Measurements from ENCODE around the gene LCT.
A peak's percentile ranks its signal among the peaks of the same experiment; 100 is the strongest.

DNA sequence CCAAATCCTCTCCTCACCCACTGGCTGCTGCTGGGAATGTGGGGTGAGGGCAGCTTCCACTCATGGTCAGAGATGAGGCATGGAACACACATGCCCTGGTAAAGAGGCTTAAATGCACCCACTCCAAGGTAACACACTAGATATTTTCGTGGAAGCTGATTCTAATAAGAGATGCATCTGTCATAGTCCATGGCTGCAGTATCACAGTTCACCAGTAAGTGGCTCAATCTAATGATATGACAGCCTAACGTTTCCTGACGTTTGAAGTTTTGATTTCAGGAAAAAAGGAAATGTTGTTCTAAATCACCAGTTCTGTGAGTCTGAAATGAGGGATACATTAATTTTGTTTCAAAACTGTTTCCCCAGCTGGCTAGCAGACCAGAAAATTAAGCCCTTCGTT, 38.2 kb downstream of the LCT start:
- TF ChIP-seq, protein P1, sequence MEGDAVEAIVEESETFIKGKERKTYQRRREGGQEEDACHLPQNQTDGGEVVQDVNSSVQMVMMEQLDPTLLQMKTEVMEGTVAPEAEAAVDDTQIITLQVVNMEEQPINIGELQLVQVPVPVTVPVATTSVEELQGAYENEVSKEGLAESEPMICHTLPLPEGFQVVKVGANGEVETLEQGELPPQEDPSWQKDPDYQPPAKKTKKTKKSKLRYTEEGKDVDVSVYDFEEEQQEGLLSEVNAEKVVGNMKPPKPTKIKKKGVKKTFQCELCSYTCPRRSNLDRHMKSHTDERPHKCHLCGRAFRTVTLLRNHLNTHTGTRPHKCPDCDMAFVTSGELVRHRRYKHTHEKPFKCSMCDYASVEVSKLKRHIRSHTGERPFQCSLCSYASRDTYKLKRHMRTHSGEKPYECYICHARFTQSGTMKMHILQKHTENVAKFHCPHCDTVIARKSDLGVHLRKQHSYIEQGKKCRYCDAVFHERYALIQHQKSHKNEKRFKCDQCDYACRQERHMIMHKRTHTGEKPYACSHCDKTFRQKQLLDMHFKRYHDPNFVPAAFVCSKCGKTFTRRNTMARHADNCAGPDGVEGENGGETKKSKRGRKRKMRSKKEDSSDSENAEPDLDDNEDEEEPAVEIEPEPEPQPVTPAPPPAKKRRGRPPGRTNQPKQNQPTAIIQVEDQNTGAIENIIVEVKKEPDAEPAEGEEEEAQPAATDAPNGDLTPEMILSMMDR (conservative IDR thresholded peaks at IDR 0.05; ENCODE audit: low read depth in 2 of 2): peak in 1 of 2 experiments; percentile 26; a peak in 3 of 4 replicates
- TF ChIP-seq JUNB (IDR thresholded peaks at IDR 0.05; ENCODE audit: unreplicated experiment) (no peak), ZNF114 (CRISPR knock-in tag; IDR thresholded peaks at IDR 0.05) (no peak), POLR2AphosphoS5 (IDR thresholded peaks at IDR 0.05; ENCODE audit: low read depth) (no peak), NANOG (IDR thresholded peaks at IDR 0.05; ENCODE audit: borderline replicate concordance) (no peak), EZH2phosphoT487 (IDR thresholded peaks at IDR 0.05; ENCODE audit: unreplicated experiment) (no peak), CREB1 (CRISPR knock-in tag; IDR thresholded peaks at IDR 0.05; ENCODE audit: low read depth) (no peak), EZH2 (IDR thresholded peaks at IDR 0.05; ENCODE audit: low read depth, unreplicated experiment) (no peak)
- TF ChIP-seq, protein P2, sequence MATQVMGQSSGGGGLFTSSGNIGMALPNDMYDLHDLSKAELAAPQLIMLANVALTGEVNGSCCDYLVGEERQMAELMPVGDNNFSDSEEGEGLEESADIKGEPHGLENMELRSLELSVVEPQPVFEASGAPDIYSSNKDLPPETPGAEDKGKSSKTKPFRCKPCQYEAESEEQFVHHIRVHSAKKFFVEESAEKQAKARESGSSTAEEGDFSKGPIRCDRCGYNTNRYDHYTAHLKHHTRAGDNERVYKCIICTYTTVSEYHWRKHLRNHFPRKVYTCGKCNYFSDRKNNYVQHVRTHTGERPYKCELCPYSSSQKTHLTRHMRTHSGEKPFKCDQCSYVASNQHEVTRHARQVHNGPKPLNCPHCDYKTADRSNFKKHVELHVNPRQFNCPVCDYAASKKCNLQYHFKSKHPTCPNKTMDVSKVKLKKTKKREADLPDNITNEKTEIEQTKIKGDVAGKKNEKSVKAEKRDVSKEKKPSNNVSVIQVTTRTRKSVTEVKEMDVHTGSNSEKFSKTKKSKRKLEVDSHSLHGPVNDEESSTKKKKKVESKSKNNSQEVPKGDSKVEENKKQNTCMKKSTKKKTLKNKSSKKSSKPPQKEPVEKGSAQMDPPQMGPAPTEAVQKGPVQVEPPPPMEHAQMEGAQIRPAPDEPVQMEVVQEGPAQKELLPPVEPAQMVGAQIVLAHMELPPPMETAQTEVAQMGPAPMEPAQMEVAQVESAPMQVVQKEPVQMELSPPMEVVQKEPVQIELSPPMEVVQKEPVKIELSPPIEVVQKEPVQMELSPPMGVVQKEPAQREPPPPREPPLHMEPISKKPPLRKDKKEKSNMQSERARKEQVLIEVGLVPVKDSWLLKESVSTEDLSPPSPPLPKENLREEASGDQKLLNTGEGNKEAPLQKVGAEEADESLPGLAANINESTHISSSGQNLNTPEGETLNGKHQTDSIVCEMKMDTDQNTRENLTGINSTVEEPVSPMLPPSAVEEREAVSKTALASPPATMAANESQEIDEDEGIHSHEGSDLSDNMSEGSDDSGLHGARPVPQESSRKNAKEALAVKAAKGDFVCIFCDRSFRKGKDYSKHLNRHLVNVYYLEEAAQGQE (IDR thresholded peaks at IDR 0.05; ENCODE audit: unreplicated experiment): no peak
- TF ChIP-seq, protein P3, sequence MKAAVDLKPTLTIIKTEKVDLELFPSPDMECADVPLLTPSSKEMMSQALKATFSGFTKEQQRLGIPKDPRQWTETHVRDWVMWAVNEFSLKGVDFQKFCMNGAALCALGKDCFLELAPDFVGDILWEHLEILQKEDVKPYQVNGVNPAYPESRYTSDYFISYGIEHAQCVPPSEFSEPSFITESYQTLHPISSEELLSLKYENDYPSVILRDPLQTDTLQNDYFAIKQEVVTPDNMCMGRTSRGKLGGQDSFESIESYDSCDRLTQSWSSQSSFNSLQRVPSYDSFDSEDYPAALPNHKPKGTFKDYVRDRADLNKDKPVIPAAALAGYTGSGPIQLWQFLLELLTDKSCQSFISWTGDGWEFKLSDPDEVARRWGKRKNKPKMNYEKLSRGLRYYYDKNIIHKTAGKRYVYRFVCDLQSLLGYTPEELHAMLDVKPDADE (IDR thresholded peaks at IDR 0.05): no peak

All from GM23338 (cell line).